Fibroblast of lung (primary cell): Measurements from ENCODE around the gene GCLM.

ENCODE experiments used
- EZH2 ChIP-seq: IDR thresholded peaks from 2 replicates; pipeline ENCODE4 v1.5.1; 2012; ENCODE audit warnings: low read length, control low read depth, mild to moderate bottlenecking; ENCODE audit errors: missing control alignments
- TF ChIP-seq, protein P1 (sequence below), 2 donors: IDR thresholded peaks in 1 of 2; conservative IDR thresholded peaks in 1 of 2; 1 replicate in 1 of 2; 2 replicates in 1 of 2; pipeline ENCODE4 v1.5.1; 2011 to 2012; ENCODE audit warnings: low read length in 2 of 2, control low read depth in 1 of 2, inconsistent platforms in 1 of 2, low read depth in 1 of 2, mild to moderate bottlenecking in 1 of 2

- TF ChIP-seq, protein P1, sequence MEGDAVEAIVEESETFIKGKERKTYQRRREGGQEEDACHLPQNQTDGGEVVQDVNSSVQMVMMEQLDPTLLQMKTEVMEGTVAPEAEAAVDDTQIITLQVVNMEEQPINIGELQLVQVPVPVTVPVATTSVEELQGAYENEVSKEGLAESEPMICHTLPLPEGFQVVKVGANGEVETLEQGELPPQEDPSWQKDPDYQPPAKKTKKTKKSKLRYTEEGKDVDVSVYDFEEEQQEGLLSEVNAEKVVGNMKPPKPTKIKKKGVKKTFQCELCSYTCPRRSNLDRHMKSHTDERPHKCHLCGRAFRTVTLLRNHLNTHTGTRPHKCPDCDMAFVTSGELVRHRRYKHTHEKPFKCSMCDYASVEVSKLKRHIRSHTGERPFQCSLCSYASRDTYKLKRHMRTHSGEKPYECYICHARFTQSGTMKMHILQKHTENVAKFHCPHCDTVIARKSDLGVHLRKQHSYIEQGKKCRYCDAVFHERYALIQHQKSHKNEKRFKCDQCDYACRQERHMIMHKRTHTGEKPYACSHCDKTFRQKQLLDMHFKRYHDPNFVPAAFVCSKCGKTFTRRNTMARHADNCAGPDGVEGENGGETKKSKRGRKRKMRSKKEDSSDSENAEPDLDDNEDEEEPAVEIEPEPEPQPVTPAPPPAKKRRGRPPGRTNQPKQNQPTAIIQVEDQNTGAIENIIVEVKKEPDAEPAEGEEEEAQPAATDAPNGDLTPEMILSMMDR (conservative IDR thresholded peaks at IDR 0.05 in 1 of 2, IDR thresholded peaks at IDR 0.05 in 1 of 2; ENCODE audit: low read depth in 1 of 2, low read length in 2 of 2) = no peak
- no peak for TF ChIP-seq EZH2
These were observed 16.0 kb upstream of the GCLM start for GRCh38 chr1:93925206-93925605.
